22Rv1 (cell line): ENCODE data around the gene FBXO42.

Source experiments
- ZFX ChIP-seq: fragments of 450-650 bp; IDR thresholded peaks from 2 replicates; pipeline ENCODE4 v1.6.1; 2017; ENCODE audit warnings: antibody characterized with exemption, borderline replicate concordance
- TF ChIP-seq, protein P1 (sequence below): fragments of 450-650 bp; IDR thresholded peaks from 2 replicates; pipeline ENCODE4 v1.5.1; 2017; ENCODE audit warnings: mild to moderate bottlenecking

DNA sequence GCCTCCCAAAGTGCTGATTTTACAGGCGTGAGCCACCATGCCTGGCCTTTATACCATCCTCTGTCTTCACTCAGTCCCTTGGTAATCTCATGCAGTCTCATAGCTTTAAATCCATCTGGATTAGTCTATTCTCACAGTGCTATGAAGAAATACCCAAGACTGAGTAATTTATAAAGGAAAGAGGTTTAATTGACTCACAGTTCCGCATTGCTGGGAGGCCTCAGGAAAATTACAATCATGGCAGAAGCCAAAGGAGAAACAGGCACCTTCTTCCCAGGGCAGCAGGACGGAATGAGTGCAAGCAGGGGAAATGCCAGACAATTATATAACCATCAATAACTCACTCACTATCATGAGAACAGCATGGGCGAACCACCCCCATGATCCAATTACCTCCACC lies 66.2 kb downstream of the FBXO42 start:
- TF ChIP-seq, protein P1, sequence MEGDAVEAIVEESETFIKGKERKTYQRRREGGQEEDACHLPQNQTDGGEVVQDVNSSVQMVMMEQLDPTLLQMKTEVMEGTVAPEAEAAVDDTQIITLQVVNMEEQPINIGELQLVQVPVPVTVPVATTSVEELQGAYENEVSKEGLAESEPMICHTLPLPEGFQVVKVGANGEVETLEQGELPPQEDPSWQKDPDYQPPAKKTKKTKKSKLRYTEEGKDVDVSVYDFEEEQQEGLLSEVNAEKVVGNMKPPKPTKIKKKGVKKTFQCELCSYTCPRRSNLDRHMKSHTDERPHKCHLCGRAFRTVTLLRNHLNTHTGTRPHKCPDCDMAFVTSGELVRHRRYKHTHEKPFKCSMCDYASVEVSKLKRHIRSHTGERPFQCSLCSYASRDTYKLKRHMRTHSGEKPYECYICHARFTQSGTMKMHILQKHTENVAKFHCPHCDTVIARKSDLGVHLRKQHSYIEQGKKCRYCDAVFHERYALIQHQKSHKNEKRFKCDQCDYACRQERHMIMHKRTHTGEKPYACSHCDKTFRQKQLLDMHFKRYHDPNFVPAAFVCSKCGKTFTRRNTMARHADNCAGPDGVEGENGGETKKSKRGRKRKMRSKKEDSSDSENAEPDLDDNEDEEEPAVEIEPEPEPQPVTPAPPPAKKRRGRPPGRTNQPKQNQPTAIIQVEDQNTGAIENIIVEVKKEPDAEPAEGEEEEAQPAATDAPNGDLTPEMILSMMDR, result no peak
- TF ChIP-seq ZFX, result no peak
